HG03045 (cell line): ENCODE data around the gene SPTLC2.
"Not testable (repeated sequence)": the region's sequence is repeated elsewhere in the genome, so short reads cannot be mapped to it uniquely, and the experiment has no call there.

Experiments
- ATAC-seq: cut with Tn5 transposase; IDR thresholded peaks from one replicate; pipeline ENCODE4 v1.9.1; 2021; ENCODE audit warnings: mild to moderate bottlenecking, moderate library complexity; ENCODE audit not compliant: unreplicated experiment

SPTLC2 gene

GRCh38 chr14:77554207-77554606, 62.2 kb downstream of the SPTLC2 start:
- ATAC-seq: no peak

DNA sequence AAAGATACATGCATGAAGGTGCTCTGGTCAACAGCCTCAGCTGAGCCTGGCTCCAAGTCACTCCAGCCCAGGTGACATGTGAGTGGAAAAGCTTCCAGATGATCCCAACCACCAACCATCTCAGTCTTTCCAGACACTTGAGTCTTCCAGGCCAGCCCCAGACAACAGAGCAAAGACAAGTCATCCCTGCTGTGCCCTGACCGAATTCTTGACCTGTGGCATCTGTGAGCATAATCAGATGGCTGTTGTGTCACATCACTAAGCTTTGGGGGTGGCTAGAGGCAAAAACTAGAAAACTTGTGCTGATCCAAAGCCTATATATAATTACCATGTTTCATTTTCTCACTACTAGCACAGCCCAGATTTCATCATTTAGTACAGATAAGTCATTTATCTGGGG, 67.0 kb downstream of the SPTLC2 start:
- no peak for ATAC-seq

DNA sequence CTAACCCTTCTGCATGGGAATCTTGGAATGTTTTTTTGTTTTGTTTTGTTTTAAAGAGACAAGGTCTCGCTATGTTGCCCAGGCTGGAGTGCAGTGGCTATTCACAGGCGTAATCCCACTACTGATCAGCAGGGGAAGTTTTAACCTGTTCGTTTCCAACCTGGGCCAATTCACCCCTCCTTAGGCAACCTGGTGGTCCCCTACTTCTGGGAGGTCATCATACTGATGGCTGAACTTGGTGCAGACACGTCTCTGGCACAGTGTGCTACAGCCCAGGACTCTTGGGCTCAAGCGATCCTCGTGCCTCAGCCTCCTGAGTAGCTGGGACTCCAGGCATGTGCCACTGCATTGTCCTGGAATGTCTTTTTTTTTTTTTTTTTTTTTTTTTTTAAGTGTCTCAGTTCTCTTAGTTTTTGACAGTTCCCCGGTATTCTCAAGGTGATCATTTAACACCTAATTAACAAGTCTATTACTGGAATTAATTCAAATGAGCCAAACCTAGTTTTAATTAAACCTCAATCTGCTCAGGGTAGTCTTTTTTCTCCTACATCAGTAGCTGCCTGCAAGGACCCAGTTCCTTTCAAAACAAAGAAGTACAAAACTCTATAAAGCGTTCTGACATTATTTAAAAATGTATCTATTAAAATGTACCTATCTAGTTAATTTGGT, 68.8 kb downstream of the SPTLC2 start:
- no peak for ATAC-seq

DNA sequence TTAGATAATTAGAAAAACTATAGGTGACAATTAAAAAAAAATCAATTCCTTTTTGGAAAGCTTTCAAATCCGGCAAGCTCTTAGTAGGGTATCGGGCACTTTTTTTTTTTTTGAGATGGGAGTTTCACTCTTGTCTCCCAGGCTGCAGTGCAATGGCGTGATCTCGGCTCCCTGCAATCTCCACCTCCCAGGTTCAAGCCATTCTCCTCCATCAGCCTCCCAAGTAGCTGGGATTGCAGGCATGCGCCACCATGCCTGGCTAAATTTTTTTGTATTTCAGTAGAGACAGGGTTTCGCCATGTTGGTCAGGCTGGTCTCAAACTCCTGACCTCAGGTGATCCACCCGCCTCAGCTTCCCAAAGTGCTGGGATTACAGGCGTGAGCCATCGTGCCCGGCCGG, 71.3 kb downstream of the SPTLC2 start:
- not testable (repeated sequence) for ATAC-seq

DNA sequence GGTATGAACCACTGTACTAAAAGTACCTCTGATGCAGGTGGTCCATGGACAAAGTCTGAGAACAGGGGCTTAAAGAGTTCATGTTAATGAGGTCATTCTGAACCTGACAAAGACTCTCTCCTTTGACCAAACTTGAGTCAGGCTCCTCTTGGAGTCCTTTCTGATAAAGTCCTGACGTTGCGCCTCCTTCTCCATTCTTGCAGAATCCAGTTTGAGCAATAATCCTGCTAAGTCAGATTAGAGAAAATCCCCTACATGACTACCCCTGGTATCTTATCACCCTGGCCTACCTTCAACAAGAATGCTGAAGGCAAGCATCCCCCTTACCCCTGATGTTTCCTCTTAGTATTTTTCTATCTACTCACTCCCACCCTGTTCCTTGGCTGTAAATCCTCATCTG, 71.9 kb downstream of the SPTLC2 start:
- no peak for ATAC-seq

DNA sequence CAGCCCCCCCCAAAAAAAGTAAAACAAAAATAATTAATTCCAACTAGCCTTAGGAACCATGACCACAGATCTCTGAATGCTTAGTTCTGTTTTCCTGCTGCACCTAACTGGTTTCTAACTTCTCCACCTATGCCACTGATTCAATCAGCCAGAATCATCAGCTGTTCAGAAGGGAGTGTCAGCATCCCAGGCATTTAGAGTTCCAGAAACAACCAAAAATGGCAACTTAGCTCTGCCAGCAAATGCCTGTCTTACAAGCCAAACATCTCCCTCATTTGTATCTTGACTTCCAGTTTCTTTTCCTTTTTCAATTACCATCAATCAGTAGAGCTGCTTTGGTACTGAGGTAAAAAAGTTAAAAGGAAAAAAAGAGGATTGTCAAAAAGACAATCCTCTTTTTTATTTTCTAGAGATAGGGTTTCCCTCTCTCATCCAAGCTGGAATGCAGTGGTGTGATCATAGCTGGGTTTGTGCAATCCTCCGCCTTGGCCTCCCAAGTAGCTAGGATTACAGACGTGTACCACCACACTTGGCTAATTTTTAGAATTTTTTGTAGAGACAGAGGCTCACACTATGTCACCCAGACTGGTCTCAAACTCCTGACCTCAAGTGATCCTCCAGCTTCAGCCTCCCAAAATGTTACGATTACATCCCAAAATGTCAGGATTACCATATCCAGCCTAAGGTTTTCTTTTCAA, 72.7 kb downstream of the SPTLC2 start:
- ATAC-seq: no peak

- ATAC-seq: no peak
These were observed 73.2 kb downstream of the SPTLC2 start for GRCh38 chr14:77543240-77543551.

DNA sequence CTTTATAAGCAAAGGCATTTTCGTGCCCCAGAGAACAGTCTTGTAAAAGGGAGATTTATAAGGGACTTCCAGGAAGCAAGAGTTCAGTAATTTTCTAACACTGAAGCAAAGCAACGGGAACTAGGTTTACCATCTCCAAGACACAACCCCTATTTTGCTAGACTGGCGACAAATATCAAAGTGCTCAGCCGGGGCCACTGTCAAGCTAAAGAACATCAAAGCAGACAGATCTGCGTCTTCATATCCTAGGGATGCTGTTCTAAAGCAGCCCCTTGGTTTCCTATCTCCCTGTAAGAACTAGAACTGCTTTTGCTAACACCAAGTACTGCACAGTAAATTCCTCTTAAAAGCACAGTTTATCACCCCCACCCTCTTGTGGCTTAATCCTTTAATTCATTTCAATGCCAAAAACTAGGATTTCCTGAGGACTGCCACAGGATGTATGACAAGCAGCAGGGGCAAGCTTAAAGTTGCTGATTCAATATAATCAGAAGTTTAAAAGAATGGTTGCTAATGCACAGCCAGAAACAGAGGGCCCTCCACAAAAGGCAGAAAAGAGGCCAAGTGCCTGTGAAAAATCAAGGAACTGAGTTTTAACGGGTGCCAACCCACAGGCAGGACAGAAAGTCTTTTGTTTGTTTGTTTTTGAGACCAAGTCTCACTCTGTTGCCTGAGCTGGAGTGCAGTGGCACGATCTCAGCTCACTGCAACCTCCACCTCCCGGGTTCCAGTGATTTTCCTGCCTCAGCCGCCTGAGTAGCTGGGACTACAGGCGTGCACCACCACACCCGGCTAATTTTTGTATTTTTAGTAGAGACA, 73.8 kb downstream of the SPTLC2 start:
- no peak for ATAC-seq

DNA sequence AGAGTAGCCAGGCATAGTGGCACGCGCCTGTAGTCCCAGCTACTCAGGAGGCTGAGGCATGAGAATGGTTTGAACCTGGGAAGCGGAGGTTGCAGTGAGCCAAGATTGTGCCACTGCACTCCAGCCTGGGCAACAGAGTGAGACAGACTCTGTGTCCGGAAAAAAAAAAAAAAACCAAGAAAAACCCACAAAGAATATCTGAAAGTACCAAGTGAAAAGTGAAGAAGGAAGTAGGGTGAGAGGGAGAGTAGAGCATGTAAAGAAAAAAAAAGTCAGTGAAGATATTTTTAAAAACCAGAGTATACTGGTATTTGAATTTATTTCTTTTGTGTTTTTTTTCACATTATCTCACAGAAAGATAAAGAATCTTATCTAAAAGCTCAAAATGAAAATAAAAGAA, 74.5 kb downstream of the SPTLC2 start:
- no peak for ATAC-seq

DNA sequence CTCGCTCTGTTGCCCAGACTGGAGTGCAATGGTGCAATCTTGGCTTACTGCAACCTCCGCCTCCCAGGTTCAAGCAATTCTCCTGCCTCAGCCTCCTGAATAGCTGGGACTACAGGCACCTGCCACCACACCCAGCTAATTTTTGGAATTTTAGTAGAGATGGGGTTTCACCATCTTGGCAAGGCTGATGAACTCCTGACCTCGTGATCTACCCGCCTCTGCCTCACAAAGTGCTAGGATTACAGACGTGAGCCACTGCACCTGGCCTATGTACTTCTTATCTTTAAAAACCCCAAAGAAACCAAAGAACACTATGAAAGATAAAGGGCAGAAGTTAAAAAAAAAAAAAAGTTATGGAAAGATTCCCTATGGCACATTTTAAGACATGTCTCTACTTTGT, 79.5 kb downstream of the SPTLC2 start:
- ATAC-seq: not testable (repeated sequence)

DNA sequence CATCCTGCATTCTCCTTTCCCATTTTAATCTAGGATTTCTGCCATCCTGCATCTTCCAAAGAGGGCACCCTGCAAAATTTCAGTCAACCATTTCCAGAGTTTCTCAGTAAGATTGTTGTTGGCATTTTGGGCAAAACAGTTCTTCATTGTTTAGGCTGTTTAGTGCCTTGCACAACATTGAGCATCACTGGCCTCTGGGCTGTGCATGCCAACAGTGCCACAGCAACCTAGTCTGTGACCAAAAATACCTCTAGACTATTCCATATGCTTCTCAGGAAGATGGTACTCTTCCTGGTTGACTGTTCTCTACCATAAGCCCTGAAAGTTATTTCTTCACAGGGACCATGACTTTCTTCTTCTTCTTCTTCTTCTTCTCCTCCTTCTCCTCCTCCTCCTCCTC, 85.4 kb downstream of the SPTLC2 start:
- ATAC-seq: no peak

DNA sequence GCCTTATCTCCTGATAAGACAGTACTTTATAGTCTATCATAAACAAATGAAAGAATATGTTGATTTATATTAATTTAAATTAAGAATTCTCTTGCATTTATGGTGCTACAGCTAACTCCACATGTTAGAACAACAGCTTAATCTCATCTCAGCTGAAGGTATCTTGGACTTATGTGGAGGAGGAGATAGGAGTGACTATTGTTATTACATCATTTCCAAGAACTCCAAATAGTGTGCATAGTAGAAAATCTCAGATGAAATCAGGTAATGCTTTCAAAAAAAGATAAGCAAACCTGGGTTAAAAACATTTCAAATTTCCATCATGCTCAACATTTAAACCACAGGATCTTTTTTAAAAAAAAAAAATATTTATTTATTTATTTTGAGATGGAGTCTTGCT, 86.5 kb downstream of the SPTLC2 start:
- no peak for ATAC-seq

DNA sequence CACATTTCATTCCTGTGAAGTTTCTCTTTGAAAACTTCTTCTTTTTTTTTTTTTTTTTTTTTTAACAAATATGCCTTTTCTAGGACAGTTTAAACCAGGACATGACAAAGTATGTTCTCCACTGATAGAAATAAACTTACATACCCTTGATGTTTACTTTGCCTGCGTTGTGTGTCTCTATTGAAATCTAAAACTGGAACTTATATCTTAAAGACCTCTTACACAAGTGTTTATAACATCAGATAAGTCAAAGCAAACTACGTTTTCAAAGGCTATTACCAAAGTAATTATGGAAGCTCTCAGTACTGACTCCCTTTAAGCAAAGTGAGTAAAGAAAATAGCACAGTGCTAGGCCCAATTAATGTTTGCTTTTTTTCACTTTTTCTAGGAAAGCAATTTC, 87.2 kb downstream of the SPTLC2 start:
- no peak for ATAC-seq

DNA sequence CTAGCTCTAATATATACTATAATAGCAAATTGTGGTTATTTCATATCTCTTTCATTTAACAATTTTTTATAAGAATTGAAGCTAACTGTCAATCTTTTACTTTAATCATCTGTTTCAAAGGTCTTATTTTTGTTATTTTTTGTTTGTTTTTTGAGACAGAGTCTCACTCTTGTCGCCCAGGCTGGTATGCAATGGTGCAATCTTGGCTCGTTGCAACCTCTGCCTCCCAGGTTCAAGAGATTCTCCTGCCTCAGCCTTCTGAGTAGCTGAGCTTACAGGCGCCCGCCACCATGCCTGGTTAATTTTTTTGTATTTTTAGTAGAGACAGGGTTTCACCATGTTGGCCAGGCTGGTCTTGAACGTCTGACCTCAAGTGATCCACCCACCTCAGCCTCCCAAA, 87.7 kb downstream of the SPTLC2 start:
- ATAC-seq: not testable (repeated sequence)

DNA sequence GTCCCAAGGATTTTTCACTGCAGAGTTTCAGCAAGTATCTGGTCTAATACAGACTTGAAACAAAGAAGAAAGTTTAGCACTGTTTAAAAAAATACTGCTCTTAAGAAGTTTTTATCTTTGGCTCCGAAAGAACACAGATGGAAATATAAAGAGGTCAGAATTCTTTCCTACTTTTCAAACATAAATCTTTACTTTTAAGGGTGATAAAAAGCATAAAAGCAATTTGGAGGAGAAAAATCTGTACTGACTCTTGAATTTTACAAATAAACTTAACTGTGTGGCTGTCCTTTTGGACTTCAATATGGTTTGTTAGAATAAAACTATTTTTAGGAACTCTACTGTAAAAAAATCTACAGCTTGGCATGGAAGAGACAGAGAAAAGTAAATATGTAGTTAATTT, 90.2 kb downstream of the SPTLC2 start:
- no peak for ATAC-seq

GRCh38 chr14:77524536-77524935, 91.9 kb downstream of the SPTLC2 start:
- ATAC-seq: no peak

DNA sequence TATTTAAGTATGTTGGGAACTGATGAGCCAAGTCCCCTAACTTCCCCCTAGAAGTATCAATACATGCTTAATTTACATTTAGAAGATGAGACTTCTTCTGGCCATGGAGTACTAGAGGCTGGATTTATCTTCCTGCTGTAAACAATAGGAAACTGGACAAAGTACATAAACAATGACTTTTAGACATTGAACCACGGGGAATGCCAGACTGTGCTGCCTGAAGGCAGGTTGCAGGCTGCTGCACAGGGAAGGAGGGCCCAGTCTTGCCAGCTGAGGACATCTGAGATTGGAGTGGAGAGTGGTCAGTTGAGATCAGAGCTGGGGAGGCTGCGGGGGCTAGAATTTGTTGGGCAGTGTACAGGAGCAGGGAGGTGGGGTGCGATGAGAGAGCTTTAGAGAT, 93.3 kb downstream of the SPTLC2 start:
- no peak for ATAC-seq

DNA sequence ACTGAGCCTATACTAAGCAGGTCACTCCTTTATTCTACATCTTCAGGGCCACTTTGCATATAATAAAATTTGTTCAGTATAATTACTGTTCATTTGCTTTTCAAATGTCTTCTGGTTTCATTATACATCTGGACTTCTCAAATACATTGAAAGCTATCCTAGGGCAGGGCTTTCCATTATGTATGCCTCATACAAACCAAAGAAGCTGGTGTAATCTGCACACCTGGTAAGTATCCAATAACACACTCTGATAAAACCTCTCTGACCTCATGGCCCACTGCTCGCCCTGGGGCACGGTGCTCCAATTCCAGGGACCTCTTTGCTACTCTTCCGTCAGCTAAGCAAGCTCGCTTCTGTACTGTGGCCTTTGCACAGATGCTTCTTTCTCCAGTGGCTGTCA, 95.9 kb downstream of the SPTLC2 start:
- ATAC-seq: no peak

GRCh38 chr14:77516126-77516525, 100.3 kb downstream of the SPTLC2 start:
- no peak for ATAC-seq

DNA sequence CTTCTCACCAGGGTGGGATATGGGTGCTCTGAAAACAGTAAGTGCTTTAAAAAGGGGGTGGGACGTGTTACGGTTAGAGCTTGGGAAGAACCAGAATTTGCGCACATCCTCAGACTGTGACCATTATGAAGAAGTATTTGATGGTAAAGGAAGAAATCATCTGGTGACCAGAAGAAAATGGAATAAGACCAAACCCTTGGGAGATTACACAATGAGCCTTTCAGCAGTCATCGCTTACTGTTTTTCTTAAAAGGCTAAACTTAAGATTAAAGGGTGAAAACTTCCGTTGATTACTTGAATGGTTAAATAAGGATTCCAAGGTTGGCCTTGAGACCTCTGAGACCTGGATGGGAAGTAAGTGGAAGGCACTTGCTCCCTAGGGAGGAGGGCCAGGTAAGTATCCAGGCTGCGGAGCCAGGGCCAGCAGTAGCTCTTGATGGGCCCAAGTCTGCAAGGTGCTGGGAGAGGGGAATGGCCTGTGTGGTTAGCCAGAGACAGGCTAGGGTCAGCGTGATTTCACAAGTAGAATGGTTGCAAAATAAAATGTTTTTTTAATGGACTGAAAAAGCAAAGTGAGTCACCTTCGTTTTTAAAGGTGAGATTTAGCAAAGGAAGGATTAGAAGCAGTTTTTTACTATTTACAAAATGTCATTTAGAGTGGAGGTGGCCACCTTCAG, 104.8 kb downstream of the SPTLC2 start:
- ATAC-seq: no peak

GRCh38 chr14:77509366-77509765, 107.1 kb downstream of the SPTLC2 start:
- no peak for ATAC-seq

GRCh38 chr14:77508876-77509275, 107.6 kb downstream of the SPTLC2 start:
- no peak for ATAC-seq
